ENCODE measurements around the gene OR6B1. TPM values are rescaled to one million over a fixed set of nuclear protein-coding genes. Genes with fewer than 3 reads are reported as not detected.

Gene OR6B1
- total RNA-seq, 1 experiment from 2014 or later, result not detected

DNA sequence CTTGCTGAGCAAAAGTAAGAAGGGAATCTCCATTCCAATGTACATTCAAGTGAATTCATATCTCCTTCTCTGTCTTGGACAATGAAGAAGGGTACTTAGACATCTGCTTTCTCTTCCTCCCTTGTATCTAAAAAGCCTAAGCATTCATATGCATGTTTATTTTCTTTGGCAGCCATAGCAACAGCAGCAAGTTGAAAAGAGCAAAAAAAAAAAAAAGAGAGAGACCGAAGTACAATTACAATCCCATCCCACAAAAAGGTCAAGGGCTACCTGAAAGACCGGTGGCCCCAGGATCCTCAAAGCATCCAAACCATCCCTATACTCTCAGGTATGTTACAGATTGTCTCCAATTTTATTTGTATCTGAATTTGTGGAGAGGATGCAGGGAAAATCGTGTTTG lies 41.3 kb upstream of the OR6B1 start (continued):
- TF ChIP-seq, protein P1, sequence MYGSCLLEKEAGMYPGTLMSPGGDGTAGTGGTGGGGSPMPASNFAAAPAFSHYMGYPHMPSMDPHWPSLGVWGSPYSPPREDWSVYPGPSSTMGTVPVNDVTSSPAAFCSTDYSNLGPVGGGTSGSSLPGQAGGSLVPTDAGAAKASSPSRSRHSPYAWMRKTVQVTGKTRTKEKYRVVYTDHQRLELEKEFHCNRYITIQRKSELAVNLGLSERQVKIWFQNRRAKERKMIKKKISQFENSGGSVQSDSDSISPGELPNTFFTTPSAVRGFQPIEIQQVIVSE (CRISPR knock-in tag; IDR thresholded peaks at IDR 0.05; ENCODE audit: borderline replicate concordance), result no peak
- no peak for TF ChIP-seq PRRX2 (CRISPR knock-in tag; IDR thresholded peaks at IDR 0.05)
- no peak for TF ChIP-seq GRHL2 (CRISPR knock-in tag; IDR thresholded peaks at IDR 0.05; ENCODE audit: insufficient replicate concordance, severe bottlenecking)

DNA sequence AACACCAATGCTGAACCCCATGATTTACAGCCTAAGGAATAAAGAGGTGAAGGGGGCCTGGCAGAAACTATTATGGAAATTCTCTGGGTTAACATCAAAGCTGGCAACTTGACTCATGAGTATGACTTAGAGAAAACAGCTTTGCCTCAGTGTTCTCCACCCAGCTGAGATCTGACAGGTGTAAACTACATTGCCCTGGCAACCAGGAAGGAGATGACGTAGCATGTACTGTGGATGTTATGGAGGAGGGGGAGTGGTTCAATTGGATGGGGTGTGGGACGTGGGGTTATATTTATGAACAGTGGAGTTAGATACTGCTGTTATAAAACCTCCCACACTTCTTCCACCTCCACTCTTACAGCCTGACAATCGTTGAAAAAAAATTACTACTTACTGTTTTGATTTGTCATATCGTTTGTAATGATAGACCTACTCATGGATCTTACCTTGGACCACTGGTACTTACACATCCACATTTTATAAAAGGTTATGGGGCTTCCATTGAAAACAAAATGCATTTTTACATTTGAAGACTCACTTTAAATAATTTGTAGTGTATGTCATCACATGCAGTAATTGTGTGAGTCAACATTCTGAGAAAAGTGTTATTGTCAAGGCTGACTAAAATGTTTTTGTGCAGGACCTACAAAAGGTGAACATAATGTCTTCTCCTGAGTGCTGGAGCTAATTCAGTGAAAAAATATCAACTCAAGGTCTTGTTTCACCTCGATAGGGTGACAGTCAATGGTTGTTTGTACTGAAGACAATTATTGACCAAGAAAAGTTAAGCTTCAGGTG lies 39.1 kb upstream of the OR6B1 start:
- H3K9me3 Mint-ChIP-seq, result peaks cover 8% of the 10 kb centered on the region
- CTCF ChIA-PET, result no interaction called here
- no peaks in the 10 kb centered on the region; the same call in 1 of the 2 replicates for H3K27me3 Mint-ChIP-seq (ENCODE audit: low read depth)
- H3K36me3 Mint-ChIP-seq, result no peaks in the 10 kb centered on the region
- POLR2A ChIA-PET, result no interaction called here
- no peak for DNase-seq (ENCODE audit: low spot score)
- no peak overlapping the region for H3K4me3 Mint-ChIP-seq
- ATAC-seq, result no peak
- peaks cover 20% of the 10 kb centered on the region for H3K4me1 Mint-ChIP-seq
- TF ChIP-seq JUN (CRISPR knock-in tag; IDR thresholded peaks at IDR 0.05) (no peak), HMGA2 (CRISPR knock-in tag; IDR thresholded peaks at IDR 0.05) (no peak), ZNF317 (CRISPR knock-in tag; IDR thresholded peaks at IDR 0.05; ENCODE audit: borderline replicate concordance, low read depth) (no peak), FOXJ3 (CRISPR knock-in tag; IDR thresholded peaks at IDR 0.05; ENCODE audit: borderline replicate concordance) (no peak), MXD4 (CRISPR knock-in tag; IDR thresholded peaks at IDR 0.05; ENCODE audit: borderline replicate concordance) (no peak), GTF2I (CRISPR knock-in tag; conservative IDR thresholded peaks at IDR 0.05) (no peak), ELF4 (CRISPR knock-in tag; IDR thresholded peaks at IDR 0.05; ENCODE audit: low read depth) (no peak), CREM (CRISPR knock-in tag; IDR thresholded peaks at IDR 0.05) (no peak), ZBTB21 (CRISPR knock-in tag; IDR thresholded peaks at IDR 0.05; ENCODE audit: borderline replicate concordance) (no peak), SOX15 (CRISPR knock-in tag; IDR thresholded peaks at IDR 0.05) (no peak), NFATC4 (CRISPR knock-in tag; IDR thresholded peaks at IDR 0.05) (no peak), FOXP1 (CRISPR knock-in tag; IDR thresholded peaks at IDR 0.05; ENCODE audit: borderline replicate concordance) (no peak), NFE2L1 (CRISPR knock-in tag; IDR thresholded peaks at IDR 0.05) (no peak), ZNF138 (CRISPR knock-in tag; conservative IDR thresholded peaks at IDR 0.05) (no peak)
- TF ChIP-seq, protein P2, sequence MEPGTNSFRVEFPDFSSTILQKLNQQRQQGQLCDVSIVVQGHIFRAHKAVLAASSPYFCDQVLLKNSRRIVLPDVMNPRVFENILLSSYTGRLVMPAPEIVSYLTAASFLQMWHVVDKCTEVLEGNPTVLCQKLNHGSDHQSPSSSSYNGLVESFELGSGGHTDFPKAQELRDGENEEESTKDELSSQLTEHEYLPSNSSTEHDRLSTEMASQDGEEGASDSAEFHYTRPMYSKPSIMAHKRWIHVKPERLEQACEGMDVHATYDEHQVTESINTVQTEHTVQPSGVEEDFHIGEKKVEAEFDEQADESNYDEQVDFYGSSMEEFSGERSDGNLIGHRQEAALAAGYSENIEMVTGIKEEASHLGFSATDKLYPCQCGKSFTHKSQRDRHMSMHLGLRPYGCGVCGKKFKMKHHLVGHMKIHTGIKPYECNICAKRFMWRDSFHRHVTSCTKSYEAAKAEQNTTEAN (CRISPR knock-in tag; IDR thresholded peaks at IDR 0.05), result no peak
- TF ChIP-seq, protein P3, sequence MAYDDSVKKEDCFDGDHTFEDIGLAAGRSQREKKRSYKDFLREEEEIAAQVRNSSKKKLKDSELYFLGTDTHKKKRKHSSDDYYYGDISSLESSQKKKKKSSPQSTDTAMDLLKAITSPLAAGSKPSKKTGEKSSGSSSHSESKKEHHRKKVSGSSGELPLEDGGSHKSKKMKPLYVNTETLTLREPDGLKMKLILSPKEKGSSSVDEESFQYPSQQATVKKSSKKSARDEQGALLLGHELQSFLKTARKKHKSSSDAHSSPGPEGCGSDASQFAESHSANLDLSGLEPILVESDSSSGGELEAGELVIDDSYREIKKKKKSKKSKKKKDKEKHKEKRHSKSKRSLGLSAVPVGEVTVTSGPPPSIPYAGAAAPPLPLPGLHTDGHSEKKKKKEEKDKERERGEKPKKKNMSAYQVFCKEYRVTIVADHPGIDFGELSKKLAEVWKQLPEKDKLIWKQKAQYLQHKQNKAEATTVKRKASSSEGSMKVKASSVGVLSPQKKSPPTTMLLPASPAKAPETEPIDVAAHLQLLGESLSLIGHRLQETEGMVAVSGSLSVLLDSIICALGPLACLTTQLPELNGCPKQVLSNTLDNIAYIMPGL (CRISPR knock-in tag; IDR thresholded peaks at IDR 0.05), result no peak
- TF ChIP-seq, protein P4, sequence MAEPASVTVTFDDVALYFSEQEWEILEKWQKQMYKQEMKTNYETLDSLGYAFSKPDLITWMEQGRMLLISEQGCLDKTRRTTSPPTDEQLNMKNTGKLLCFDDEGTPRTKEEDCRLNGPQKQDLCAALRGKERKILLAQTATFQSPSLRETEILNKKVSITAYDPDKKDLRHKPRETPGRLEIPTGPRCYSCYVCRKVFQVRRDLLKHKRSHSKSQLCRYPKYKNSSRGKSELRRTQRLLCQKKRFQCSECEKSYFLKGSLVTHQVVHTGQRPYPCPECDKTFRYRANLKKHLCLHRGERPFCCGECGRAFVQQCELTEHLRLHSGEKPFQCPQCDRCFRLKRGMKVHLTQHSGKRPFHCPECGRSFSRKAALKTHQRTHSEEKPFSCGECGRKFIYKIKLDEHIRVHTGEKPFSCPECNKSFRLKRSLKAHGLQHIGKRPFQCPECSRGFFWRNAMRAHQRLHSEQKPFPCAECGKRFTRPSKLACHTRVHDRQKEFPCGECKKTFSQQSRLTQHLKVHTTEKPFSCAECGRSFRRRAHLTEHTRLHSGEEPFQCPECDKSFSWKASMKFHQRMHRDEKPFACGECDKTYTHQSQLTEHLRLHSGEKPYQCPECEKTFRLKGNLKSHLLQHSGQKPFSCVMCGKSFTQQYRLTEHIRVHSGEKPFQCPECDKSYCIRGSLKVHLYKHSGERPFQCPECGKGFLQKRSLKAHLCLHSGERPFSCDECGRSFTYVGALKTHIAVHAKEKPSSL (CRISPR knock-in tag; conservative IDR thresholded peaks at IDR 0.05), result no peak
- TF ChIP-seq, protein P5, sequence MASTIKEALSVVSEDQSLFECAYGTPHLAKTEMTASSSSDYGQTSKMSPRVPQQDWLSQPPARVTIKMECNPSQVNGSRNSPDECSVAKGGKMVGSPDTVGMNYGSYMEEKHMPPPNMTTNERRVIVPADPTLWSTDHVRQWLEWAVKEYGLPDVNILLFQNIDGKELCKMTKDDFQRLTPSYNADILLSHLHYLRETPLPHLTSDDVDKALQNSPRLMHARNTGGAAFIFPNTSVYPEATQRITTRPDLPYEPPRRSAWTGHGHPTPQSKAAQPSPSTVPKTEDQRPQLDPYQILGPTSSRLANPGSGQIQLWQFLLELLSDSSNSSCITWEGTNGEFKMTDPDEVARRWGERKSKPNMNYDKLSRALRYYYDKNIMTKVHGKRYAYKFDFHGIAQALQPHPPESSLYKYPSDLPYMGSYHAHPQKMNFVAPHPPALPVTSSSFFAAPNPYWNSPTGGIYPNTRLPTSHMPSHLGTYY (CRISPR knock-in tag; IDR thresholded peaks at IDR 0.05), result no peak
- TF ChIP-seq, protein P6, sequence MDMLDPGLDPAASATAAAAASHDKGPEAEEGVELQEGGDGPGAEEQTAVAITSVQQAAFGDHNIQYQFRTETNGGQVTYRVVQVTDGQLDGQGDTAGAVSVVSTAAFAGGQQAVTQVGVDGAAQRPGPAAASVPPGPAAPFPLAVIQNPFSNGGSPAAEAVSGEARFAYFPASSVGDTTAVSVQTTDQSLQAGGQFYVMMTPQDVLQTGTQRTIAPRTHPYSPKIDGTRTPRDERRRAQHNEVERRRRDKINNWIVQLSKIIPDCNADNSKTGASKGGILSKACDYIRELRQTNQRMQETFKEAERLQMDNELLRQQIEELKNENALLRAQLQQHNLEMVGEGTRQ (CRISPR knock-in tag; IDR thresholded peaks at IDR 0.05), result no peak
- H3K27ac Mint-ChIP-seq, result no peak overlapping the region

Measured in WTC11 (cell line).